ENCODE measurements around the gene RPL37. TPM values are rescaled to one million over a fixed set of nuclear protein-coding genes. Genes with fewer than 3 reads are reported as not detected.
A peak's percentile ranks its signal among the peaks of the same experiment; 100 is the strongest.

The RPL37 gene
- total and polyA plus RNA-seq, 9 of the 15 experiments (the other 6 are each of a cell fraction or from before 2014, with no cell fraction given), result 2,342 to 7,963 (median 4,091) TPM

DNA sequence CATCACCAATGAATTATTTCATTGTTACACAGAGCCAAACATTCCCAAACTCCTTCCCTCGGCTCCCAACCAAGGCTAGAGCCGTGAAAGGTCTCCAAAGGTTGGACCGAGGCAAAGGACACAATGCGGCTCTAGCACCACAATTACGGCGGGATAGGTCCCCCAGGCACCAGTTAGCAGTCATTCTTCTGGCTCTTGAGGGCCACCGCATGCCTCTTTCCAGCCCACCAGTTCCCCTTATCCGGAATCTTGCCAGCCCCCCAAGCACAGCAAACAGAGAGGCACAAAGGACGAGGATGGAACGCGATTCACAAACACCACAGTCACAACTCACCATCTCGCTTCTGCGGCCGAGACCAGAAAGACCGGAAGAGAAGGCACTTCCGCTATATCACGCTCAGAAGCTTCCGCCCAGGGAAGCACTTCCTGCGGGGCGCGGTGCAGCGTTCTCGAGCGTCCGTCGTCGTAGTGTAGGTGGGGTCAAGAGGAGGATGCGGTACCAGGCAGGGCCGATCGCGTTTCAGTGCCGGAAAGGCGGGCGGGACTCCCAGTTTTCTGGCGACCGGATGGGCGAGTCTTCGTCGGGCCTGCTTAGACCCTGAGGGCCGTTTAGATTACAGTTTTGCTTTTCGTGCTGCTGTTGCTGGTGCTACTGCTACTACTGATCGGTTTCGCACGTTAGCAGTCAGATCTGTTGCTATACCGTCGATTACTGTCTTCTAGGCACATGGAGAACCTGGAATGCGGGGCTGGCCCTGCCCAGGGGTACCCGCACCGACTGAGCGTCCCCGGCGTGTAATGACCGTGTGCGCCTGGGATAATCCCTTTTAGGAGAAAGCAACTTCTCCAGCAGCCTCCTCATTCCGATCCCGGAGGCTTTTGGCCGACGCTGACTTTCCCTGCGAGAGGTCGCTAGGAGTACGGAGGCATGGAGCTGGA, at the start of gene RPL37 (continued):
- TF ChIP-seq KLF6 (CRISPR knock-in tag; IDR thresholded peaks at IDR 0.05; ENCODE audit: borderline replicate concordance), result peak; percentile 72; the same call in 1 of the 2 replicates
- TF ChIP-seq, protein P1, sequence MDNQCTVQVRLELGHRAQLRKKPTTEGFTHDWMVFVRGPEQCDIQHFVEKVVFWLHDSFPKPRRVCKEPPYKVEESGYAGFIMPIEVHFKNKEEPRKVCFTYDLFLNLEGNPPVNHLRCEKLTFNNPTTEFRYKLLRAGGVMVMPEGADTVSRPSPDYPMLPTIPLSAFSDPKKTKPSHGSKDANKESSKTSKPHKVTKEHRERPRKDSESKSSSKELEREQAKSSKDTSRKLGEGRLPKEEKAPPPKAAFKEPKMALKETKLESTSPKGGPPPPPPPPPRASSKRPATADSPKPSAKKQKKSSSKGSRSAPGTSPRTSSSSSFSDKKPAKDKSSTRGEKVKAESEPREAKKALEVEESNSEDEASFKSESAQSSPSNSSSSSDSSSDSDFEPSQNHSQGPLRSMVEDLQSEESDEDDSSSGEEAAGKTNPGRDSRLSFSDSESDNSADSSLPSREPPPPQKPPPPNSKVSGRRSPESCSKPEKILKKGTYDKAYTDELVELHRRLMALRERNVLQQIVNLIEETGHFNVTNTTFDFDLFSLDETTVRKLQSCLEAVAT (IDR thresholded peaks at IDR 0.05), result peak; percentile 65 to 87; a peak in 3 of 4 replicates
- no peak for TF ChIP-seq NFIX (CRISPR knock-in tag; IDR thresholded peaks at IDR 0.05; ENCODE audit: low read depth)
- TF ChIP-seq, protein P2, sequence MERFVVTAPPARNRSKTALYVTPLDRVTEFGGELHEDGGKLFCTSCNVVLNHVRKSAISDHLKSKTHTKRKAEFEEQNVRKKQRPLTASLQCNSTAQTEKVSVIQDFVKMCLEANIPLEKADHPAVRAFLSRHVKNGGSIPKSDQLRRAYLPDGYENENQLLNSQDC (CRISPR knock-in tag; IDR thresholded peaks at IDR 0.05), result peak; percentile 33
- 0 out of 2 replicates have a peak, but pooled peaks have one; percentile 22 for TF ChIP-seq FOSL1 (tag; conservative IDR thresholded peaks at IDR 0.05)
- TF ChIP-seq ZZZ3 (IDR thresholded peaks at IDR 0.05), result peak; percentile 99
- TF ChIP-seq ZNF408 (CRISPR knock-in tag; IDR thresholded peaks at IDR 0.05; ENCODE audit: low read depth), result no peak
- TF ChIP-seq ZNF41 (CRISPR knock-in tag; conservative IDR thresholded peaks at IDR 0.05), result no peak
- TF ChIP-seq, protein P3, sequence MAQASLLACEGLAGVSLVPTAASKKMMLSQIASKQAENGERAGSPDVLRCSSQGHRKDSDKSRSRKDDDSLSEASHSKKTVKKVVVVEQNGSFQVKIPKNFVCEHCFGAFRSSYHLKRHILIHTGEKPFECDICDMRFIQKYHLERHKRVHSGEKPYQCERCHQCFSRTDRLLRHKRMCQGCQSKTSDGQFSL (CRISPR knock-in tag; IDR thresholded peaks at IDR 0.05), result peak; percentile 36; the same call in 1 of the 2 replicates
- TF ChIP-seq, protein P3 (tag; IDR thresholded peaks at IDR 0.05), result no peak
- TF ChIP-seq RFX7 (CRISPR knock-in tag; IDR thresholded peaks at IDR 0.05), result no peak
- no peak for TF ChIP-seq RFX1 (IDR thresholded peaks at IDR 0.05)
- TF ChIP-seq, protein P4, sequence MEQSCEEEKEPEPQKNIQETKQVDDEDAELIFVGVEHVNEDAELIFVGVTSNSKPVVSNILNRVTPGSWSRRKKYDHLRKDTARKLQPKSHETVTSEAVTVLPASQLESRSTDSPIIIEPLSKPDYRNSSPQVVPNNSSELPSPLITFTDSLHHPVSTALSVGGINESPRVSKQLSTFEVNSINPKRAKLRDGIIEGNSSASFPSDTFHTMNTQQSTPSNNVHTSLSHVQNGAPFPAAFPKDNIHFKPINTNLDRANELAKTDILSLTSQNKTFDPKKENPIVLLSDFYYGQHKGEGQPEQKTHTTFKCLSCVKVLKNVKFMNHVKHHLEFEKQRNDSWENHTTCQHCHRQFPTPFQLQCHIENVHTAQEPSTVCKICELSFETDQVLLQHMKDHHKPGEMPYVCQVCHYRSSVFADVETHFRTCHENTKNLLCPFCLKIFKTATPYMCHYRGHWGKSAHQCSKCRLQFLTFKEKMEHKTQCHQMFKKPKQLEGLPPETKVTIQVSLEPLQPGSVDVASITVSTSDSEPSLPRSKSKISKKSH (CRISPR knock-in tag; IDR thresholded peaks at IDR 0.05), result no peak
- TF ChIP-seq CCAR2 (IDR thresholded peaks at IDR 0.05; ENCODE audit: low read depth, low read length), result 0 out of 2 replicates have a peak, but pooled peaks have one; percentile 29
- no peak for TF ChIP-seq CBFB (CRISPR knock-in tag; IDR thresholded peaks at IDR 0.05)
- TF ChIP-seq CBX1 (IDR thresholded peaks at IDR 0.05; ENCODE audit: low read depth), result peak; percentile 99
- no peak for TF ChIP-seq BRF1 (IDR thresholded peaks at IDR 0.05; ENCODE audit: borderline replicate concordance, extremely low read depth, insufficient read length)
- no peak for TF ChIP-seq MCM2 (IDR thresholded peaks at IDR 0.05; ENCODE audit: low read depth)
- TF ChIP-seq ARID2 (IDR thresholded peaks at IDR 0.05), result no peak; the same call in 1 of the 2 replicates
- TF ChIP-seq CSDE1 (IDR thresholded peaks at IDR 0.05), result no peak; a peak in 2 of 4 replicates
- TF ChIP-seq ETS2 (tag; IDR thresholded peaks at IDR 0.05; ENCODE audit: borderline replicate concordance, poor library complexity, severe bottlenecking), result no peak
- TF ChIP-seq U2AF2 (optimal IDR thresholded peaks at IDR 0.05; ENCODE audit: low read depth, low read length), result no peak
- TF ChIP-seq GATAD2A (IDR thresholded peaks at IDR 0.05), result peak; percentile 58; the same call in 1 of the 2 replicates
- peak; percentile 79 for TF ChIP-seq MTA2 (IDR thresholded peaks at IDR 0.05; ENCODE audit: low read depth)
- TF ChIP-seq TCF3 (CRISPR knock-in tag; IDR thresholded peaks at IDR 0.05), result peak; percentile 46; the same call in 1 of the 2 replicates
- peak; percentile 59; the same call in 1 of the 2 replicates for TF ChIP-seq CHCHD3 (CRISPR knock-in tag; IDR thresholded peaks at IDR 0.05)
